Right atrium auricular region (tissue), 2 donors: ENCODE data around the gene CD300LB. TPM values are rescaled to one million over a fixed set of nuclear protein-coding genes. Genes with fewer than 3 reads are reported as not detected.

ENCODE experiments used
- DNase-seq: peaks from one replicate; pipeline ENCODE4 v3.0.0-alpha.2; 2019; ENCODE audit warnings: low spot score
- H3K27ac ChIP-seq, 2 donors: fragments of 200-600 bp; sonication (generic); 1 replicate in 1 of 2; 2 replicates in 1 of 2; pipeline ENCODE4 v1.5.1; 2016 to 2019
- H3K27me3 ChIP-seq, 2 donors: fragments of 200-600 bp; sonication (generic); one replicate each; pipeline versions ENCODE4 v1.5.1 to v1.6.0; 2017 to 2019
- H3K36me3 ChIP-seq: fragments of 200-600 bp; sonication (generic); one replicate; pipeline ENCODE4 v1.5.1; 2016
- H3K4me1 ChIP-seq, 2 donors: fragments of 200-600 bp; sonication (generic); one replicate each; pipeline versions ENCODE4 v1.5.1 to v1.6.0; 2017 to 2019
- H3K4me3 ChIP-seq, 2 donors: fragments of 200-600 bp; sonication (generic); 1 replicate in 1 of 2; 2 replicates in 1 of 2; pipeline ENCODE4 v1.5.1; 2017 to 2019; ENCODE audit warnings: mild to moderate bottlenecking in 1 of 2, moderate library complexity in 1 of 2
- H3K9me3 ChIP-seq, 2 donors: fragments of 200-600 bp; sonication (generic); one replicate each; pipeline ENCODE4 v1.5.1; 2019
- CTCF ChIP-seq, 2 donors: fragments of 200-600 bp; sonication (generic); IDR thresholded peaks; one replicate each; pipeline ENCODE4 v1.5.1; 2019; ENCODE audit warnings: antibody characterized with exemption in 2 of 2
- total RNA-seq, 2 donors: library from RNA; depleted of rRNA; stranded (reverse); fragments of >200 nt; gene quantifications; one replicate each; pipeline ENCODE4 v1.1.0, GENCODE V29; 2016

The CD300LB gene
- total RNA-seq, 2 donors from 2014 or later = 0.31 TPM; not detected in 1

- Histone ChIP-seq H3K27me3 (no peaks in the 10 kb centered on the region), H3K9me3 (no peaks in the 10 kb centered on the region), H3K4me3 (no peak overlapping the region), H3K4me1 (no peaks in the 10 kb centered on the region), H3K36me3 (no peaks in the 10 kb centered on the region), H3K27ac (no peak overlapping the region)
- no peak for DNase-seq
- TF ChIP-seq CTCF (IDR thresholded peaks at IDR 0.05) = no peak
Measured at GRCh38 chr17:74554909-74555308, 23.6 kb upstream of the CD300LB start.

DNA sequence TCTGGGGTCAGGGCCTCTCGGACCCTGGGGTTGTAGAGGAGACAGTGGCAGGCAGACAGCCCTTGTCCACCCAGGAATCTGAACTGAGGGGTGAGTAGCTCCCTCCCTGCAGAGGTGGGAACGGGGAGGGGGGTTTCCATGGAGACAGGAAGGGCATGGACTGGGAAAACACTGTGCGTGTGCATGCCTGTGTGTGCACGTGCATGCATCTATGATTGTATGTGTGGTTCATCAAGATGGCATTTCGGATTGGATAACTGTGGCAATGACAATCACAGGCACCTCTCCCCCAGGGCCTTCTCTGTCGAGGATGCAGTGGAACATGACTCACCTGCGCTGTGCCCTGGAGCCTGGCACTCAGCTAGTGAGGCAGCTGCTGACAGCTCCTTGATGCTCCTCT is 20.8 kb upstream of the CD300LB start:
- no peaks in the 10 kb centered on the region for H3K36me3 ChIP-seq
- H3K27ac ChIP-seq = no peak overlapping the region
- H3K4me3 ChIP-seq = no peak overlapping the region
- TF ChIP-seq CTCF (IDR thresholded peaks at IDR 0.05) = no peak
- no peaks in the 10 kb centered on the region for H3K27me3 ChIP-seq
- no peaks in the 10 kb centered on the region for H3K9me3 ChIP-seq
- H3K4me1 ChIP-seq = no peaks in the 10 kb centered on the region
- no peak for DNase-seq

GRCh38 chr17:74550602-74551001 is 19.3 kb upstream of the CD300LB start:
- no peak for DNase-seq
- H3K27me3 ChIP-seq = no peaks in the 10 kb centered on the region
- H3K27ac ChIP-seq = no peak overlapping the region
- no peak overlapping the region for H3K4me3 ChIP-seq
- no peaks in the 10 kb centered on the region for H3K9me3 ChIP-seq
- H3K36me3 ChIP-seq = no peaks in the 10 kb centered on the region
- H3K4me1 ChIP-seq = no peaks in the 10 kb centered on the region
- no peak for TF ChIP-seq CTCF (IDR thresholded peaks at IDR 0.05)

DNA sequence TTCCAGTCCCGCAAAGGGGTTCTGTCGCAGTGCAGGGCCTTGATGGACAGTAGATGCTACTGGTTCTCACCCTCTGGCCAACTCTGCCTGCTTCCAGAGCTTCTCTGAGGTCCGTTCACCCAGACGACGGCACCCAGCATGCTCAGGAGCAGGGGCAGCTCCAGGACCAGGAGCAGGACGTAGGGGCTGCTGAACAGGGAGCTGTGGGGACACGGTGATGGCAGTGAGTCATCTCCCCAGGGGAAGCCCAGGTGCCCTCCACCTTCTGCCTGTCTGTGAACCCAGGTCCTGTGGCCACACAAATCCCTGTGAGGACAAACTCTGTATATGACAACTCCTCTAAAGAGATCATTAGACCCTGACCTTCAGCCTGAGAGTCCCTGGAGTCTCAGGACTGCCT is 18.1 kb upstream of the CD300LB start:
- Histone ChIP-seq H3K27me3 (no peaks in the 10 kb centered on the region), H3K36me3 (no peaks in the 10 kb centered on the region), H3K27ac (no peak overlapping the region), H3K4me3 (no peak overlapping the region), H3K9me3 (no peaks in the 10 kb centered on the region), H3K4me1 (no peaks in the 10 kb centered on the region)
- no peak for DNase-seq
- TF ChIP-seq CTCF (IDR thresholded peaks at IDR 0.05) = no peak

DNA sequence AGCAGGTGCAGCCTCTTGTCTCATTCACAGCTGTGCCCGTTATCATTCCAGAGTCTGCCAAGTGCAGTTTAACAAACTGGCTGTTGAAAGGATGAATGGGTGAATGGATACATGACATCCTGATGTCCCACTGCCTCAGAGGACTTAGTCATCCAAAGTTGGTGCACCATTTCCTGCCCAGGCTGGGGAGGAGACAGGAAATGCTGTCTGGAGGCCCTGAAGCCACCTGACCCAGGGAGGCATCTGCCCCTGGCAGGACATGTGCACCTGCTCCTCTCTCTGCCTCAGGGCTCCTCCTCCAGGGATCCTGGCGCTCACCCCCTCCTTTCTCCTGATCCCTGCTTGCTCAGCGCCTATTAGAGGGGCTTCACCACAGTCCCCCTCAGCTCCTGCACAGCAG is 16.5 kb upstream of the CD300LB start:
- H3K36me3 ChIP-seq = no peaks in the 10 kb centered on the region
- no peaks in the 10 kb centered on the region for H3K9me3 ChIP-seq
- no peak for DNase-seq
- no peaks in the 10 kb centered on the region for H3K27me3 ChIP-seq
- H3K27ac ChIP-seq = no peak overlapping the region
- TF ChIP-seq CTCF (IDR thresholded peaks at IDR 0.05) = no peak
- no peaks in the 10 kb centered on the region for H3K4me1 ChIP-seq
- H3K4me3 ChIP-seq = no peak overlapping the region

DNA sequence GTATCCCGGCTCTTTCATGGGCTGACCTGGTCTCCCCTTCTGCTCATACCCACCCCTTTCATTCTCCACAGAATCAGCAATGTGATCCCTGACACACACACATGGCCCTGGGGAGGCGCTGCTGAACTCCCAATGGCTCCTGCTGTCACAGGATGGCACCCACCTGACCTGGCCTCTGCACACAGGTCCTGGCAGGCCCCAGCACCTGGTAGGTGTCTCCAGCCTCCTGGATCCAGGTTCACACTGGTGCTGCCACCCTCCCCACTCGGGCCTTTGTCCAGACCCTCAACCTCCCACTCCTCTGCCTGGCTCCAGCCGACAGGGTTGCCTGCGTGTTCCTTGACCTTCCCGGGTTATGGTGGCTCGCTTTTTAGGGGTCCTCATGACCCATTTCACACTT is 16.0 kb upstream of the CD300LB start:
- no peak for TF ChIP-seq CTCF (IDR thresholded peaks at IDR 0.05)
- no peaks in the 10 kb centered on the region for H3K9me3 ChIP-seq
- no peaks in the 10 kb centered on the region for H3K36me3 ChIP-seq
- no peaks in the 10 kb centered on the region for H3K4me1 ChIP-seq
- H3K27me3 ChIP-seq = no peaks in the 10 kb centered on the region
- no peak overlapping the region for H3K4me3 ChIP-seq
- no peak for DNase-seq
- no peak overlapping the region for H3K27ac ChIP-seq
